COR-L47 (cell line): ENCODE measurements around the gene RALGAPB.

Experiments used
- DNase-seq: peaks from one replicate; lab custom pipeline; 2025; lab: John Stamatoyannopoulos, UW

The RALGAPB gene

GRCh38 chr20:38548356-38549083, 75.9 kb downstream of the RALGAPB start:
- DNase-seq: no peak

GRCh38 chr20:38550274-38550673, 77.6 kb downstream of the RALGAPB start:
- DNase-seq: no peak

GRCh38 chr20:38551056-38551626, 78.5 kb downstream of the RALGAPB start:
- DNase-seq: no peak

- no peak for DNase-seq
These were observed 82.3 kb downstream of the RALGAPB start for GRCh38 chr20:38554986-38555385.

GRCh38 chr20:38555395-38555794, 82.8 kb downstream of the RALGAPB start:
- no peak for DNase-seq

GRCh38 chr20:38557174-38557573, 84.5 kb downstream of the RALGAPB start:
- DNase-seq: no peak

GRCh38 chr20:38558596-38559360, 86.1 kb downstream of the RALGAPB start:
- no peak for DNase-seq

GRCh38 chr20:38559764-38560163, 87.1 kb downstream of the RALGAPB start:
- DNase-seq: no peak

GRCh38 chr20:38563802-38564431, 91.3 kb downstream of the RALGAPB start:
- no peak for DNase-seq

GRCh38 chr20:38564680-38565079, 92.0 kb downstream of the RALGAPB start:
- DNase-seq: no peak

GRCh38 chr20:38566036-38566598, 93.5 kb downstream of the RALGAPB start:
- DNase-seq: no peak

- DNase-seq: no peak
These were observed 97.3 kb downstream of the RALGAPB start for GRCh38 chr20:38569747-38570525.

- no peak for DNase-seq
These were observed 100.8 kb downstream of the RALGAPB start for GRCh38 chr20:38573413-38573812.

- no peak for DNase-seq
These were observed 106.7 kb downstream of the RALGAPB start for GRCh38 chr20:38579219-38579910.

GRCh38 chr20:38579921-38580320, 107.3 kb downstream of the RALGAPB start:
- no peak for DNase-seq

GRCh38 chr20:38581013-38581412, 108.4 kb downstream of the RALGAPB start, which contains the start of gene ADIG:
Gene ADIG, plus strand, starts transcription at chr20:38581197. Its CDS starts 54 bp downstream, at chr20:38581251.
- no peak for DNase-seq

- no peak for DNase-seq
These were observed 109.3 kb downstream of the RALGAPB start for GRCh38 chr20:38581830-38582358.

- DNase-seq: no peak
These were observed 110.7 kb downstream of the RALGAPB start for GRCh38 chr20:38583306-38583705.

- no peak for DNase-seq
These were observed 111.6 kb downstream of the RALGAPB start for GRCh38 chr20:38584099-38584763.
